Measurements from ENCODE around the gene MBNL1.

The MBNL1 gene, protein sequence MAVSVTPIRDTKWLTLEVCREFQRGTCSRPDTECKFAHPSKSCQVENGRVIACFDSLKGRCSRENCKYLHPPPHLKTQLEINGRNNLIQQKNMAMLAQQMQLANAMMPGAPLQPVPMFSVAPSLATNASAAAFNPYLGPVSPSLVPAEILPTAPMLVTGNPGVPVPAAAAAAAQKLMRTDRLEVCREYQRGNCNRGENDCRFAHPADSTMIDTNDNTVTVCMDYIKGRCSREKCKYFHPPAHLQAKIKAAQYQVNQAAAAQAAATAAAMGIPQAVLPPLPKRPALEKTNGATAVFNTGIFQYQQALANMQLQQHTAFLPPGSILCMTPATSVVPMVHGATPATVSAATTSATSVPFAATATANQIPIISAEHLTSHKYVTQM

DNA sequence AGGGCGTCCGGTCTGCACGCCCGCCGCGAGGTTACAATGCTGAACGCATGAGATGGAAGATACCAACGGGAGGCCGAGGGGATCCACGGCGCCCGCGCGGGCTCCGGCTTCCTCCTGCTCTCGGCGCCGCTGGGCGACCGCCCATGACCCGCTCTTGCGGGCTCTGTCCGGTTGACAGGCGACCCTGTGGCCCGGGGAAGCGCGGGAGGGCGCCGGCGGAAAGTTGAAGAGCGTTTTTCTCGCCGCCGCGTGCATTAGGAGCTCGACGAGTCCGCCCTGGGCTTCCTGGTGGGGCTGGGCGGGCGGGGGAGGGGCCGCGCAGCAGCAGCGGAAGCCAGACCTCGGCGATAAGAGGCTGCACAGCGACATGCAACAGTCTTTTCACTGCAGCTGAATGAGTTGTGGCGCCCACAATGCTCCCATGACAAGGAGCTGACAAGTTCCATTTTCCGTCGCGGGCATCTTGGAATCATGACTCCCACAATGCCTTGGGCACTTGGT, at the start of gene MBNL1:
MBNL1 (plus strand) TSS at position 375 of the 501 bp plus-strand sequence. CDS start 31,265 bp downstream, outside the sequence.
- peak within 1 kb of the TSS; percentile 95 for H3K4me3 ChIP-seq (ENCODE audit: low read length)
- H3K27me3 ChIP-seq (ENCODE audit: control insufficient read depth, low read length): no peaks in the 10 kb centered on the region
- TF ChIP-seq, protein P1, sequence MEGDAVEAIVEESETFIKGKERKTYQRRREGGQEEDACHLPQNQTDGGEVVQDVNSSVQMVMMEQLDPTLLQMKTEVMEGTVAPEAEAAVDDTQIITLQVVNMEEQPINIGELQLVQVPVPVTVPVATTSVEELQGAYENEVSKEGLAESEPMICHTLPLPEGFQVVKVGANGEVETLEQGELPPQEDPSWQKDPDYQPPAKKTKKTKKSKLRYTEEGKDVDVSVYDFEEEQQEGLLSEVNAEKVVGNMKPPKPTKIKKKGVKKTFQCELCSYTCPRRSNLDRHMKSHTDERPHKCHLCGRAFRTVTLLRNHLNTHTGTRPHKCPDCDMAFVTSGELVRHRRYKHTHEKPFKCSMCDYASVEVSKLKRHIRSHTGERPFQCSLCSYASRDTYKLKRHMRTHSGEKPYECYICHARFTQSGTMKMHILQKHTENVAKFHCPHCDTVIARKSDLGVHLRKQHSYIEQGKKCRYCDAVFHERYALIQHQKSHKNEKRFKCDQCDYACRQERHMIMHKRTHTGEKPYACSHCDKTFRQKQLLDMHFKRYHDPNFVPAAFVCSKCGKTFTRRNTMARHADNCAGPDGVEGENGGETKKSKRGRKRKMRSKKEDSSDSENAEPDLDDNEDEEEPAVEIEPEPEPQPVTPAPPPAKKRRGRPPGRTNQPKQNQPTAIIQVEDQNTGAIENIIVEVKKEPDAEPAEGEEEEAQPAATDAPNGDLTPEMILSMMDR (IDR thresholded peaks at IDR 0.05; ENCODE audit: low read depth, low read length, poor library complexity, severe bottlenecking): no peak
- TF ChIP-seq EZH2phosphoT487 (IDR thresholded peaks at IDR 0.05; ENCODE audit: borderline replicate concordance, low read length): no peak
- H3F3A ChIP-seq (ENCODE audit: control insufficient read depth, insufficient read depth): peaks cover 5% of the 10 kb centered on the region
- peak within 1 kb of the TSS; percentile 93 for H3K27ac ChIP-seq (ENCODE audit: low read depth, low read length)
- no peaks in the 10 kb centered on the region for H3K9me3 ChIP-seq (ENCODE audit: control insufficient read depth, insufficient read depth, low read length)
- H4K20me1 ChIP-seq (ENCODE audit: control insufficient read depth, insufficient read depth, low read depth, low read length): peaks cover 33% of the 10 kb centered on the region
- H3K4me1 ChIP-seq (ENCODE audit: control insufficient read depth, low read length): peaks cover 73% of the 10 kb centered on the region
- H3K9me2 ChIP-seq (replicated peaks; ENCODE audit: control insufficient read depth, low read length): no peaks in the 10 kb centered on the region
- H3K4me2 ChIP-seq (ENCODE audit: low read length): peak within 1 kb of the TSS; percentile 88
- peaks cover 91% of the 10 kb centered on the region for H3K79me2 ChIP-seq (ENCODE audit: control insufficient read depth, low read length)
- peaks cover 57% of the 10 kb centered on the region for H3K36me3 ChIP-seq (ENCODE audit: control insufficient read depth, low read length)

DNA sequence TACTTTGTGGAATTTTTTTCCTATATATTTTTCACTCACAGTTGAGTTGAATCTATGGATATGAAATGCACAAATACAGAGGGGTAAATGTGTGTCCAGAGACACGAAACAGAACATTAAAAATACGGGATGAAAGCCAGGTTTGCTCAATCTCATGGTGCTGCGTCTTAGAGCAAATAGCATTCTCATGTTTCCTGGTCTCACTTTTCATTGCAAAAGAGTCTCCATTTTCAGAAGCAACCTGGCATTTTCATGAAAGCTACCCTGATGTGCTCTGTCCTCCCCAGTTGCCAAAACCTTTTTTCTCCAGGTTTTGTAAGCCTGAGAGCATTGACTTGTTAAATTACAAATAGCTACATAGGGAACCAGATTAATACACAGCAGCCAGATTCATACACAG, 49.5 kb upstream of the MBNL1 start:
- Histone ChIP-seq H4K20me1 (ENCODE audit: control insufficient read depth, insufficient read depth, low read depth, low read length) (no peaks in the 10 kb centered on the region), H3K27ac (ENCODE audit: low read depth, low read length) (no peak overlapping the region), H3F3A (ENCODE audit: control insufficient read depth, insufficient read depth) (peaks cover 8% of the 10 kb centered on the region; the same call in 1 of the 2 replicates), H3K79me2 (ENCODE audit: control insufficient read depth, low read length) (no peaks in the 10 kb centered on the region), H3K4me1 (ENCODE audit: control insufficient read depth, low read length) (peaks cover 40% of the 10 kb centered on the region), H3K27me3 (ENCODE audit: control insufficient read depth, low read length) (no peaks in the 10 kb centered on the region), H3K4me2 (ENCODE audit: low read length) (no peak overlapping the region), H3K36me3 (ENCODE audit: control insufficient read depth, low read length) (no peaks in the 10 kb centered on the region), H3K9me2 (replicated peaks; ENCODE audit: control insufficient read depth, low read length) (no peaks in the 10 kb centered on the region), H3K9me3 (ENCODE audit: control insufficient read depth, insufficient read depth, low read length) (no peaks in the 10 kb centered on the region), H3K4me3 (ENCODE audit: low read length) (no peak overlapping the region)
- TF ChIP-seq EZH2phosphoT487 (IDR thresholded peaks at IDR 0.05; ENCODE audit: borderline replicate concordance, low read length): no peak
- TF ChIP-seq, protein P1 (IDR thresholded peaks at IDR 0.05; ENCODE audit: low read depth, low read length, poor library complexity, severe bottlenecking): no peak

DNA sequence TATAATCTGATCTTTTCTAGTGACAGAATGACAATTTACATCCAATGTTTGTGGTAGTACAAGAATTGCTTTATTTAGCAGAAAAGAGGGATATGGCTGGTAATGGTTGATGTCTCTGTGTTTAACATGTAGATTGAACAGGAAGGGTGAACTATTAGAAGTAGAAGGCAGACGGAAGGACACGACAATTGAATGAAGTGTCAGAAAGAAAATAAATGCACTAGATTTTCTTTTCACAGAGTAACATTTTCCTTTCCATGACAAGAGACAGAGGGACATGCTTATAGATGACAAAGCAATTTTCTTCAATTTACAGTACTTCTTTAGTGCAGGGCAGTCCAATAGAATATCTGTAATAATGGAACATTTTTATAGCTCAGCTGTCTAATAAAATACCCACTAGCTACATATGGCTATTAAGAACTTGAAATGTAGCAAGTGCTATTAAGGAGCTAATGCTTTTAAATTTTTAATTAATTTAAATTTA, 48.9 kb upstream of the MBNL1 start:
- TF ChIP-seq, protein P1 (IDR thresholded peaks at IDR 0.05; ENCODE audit: low read depth, low read length, poor library complexity, severe bottlenecking): no peak
- no peak for TF ChIP-seq EZH2phosphoT487 (IDR thresholded peaks at IDR 0.05; ENCODE audit: borderline replicate concordance, low read length)
- H3K4me3 ChIP-seq (ENCODE audit: low read length): no peak overlapping the region

More for the DNA sequence above, 48.9 kb upstream of the MBNL1 start:
- Histone ChIP-seq H3K79me2 (ENCODE audit: control insufficient read depth, low read length) (no peaks in the 10 kb centered on the region), H3K4me2 (ENCODE audit: low read length) (no peak overlapping the region), H3K9me3 (ENCODE audit: control insufficient read depth, insufficient read depth, low read length) (no peaks in the 10 kb centered on the region), H3K4me1 (ENCODE audit: control insufficient read depth, low read length) (peaks cover 43% of the 10 kb centered on the region), H3K9me2 (replicated peaks; ENCODE audit: control insufficient read depth, low read length) (no peaks in the 10 kb centered on the region), H3K36me3 (ENCODE audit: control insufficient read depth, low read length) (no peaks in the 10 kb centered on the region), H4K20me1 (ENCODE audit: control insufficient read depth, insufficient read depth, low read depth, low read length) (no peaks in the 10 kb centered on the region), H3K27ac (ENCODE audit: low read depth, low read length) (no peak overlapping the region), H3K27me3 (ENCODE audit: control insufficient read depth, low read length) (no peaks in the 10 kb centered on the region), H3F3A (ENCODE audit: control insufficient read depth, insufficient read depth) (peaks cover 8% of the 10 kb centered on the region; the same call in 1 of the 2 replicates)
